NCI-H2107 treated with DMSO at 0.1 percent for 48 hours (cell line): ENCODE data around the gene CAMP.
A peak's percentile ranks its signal among the peaks of the same experiment; 100 is the strongest.
"Not testable (repeated sequence)": the region's sequence is repeated elsewhere in the genome, so short reads cannot be mapped to it uniquely, and the experiment has no call there.

Source experiments
- DNase-seq: peaks from one replicate; lab custom pipeline; 2025; ENCODE audit not compliant: unreplicated experiment; lab: John Stamatoyannopoulos, UW

Gene CAMP

GRCh38 chr3:48222616-48223513 lies at the start of gene CAMP:
CAMP (plus strand) TSS chr3:48223495; CDS start chr3:48223512, 17 bp downstream.
- no peak for DNase-seq

GRCh38 chr3:48178072-48178471 lies 45.2 kb upstream of the CAMP start:
- DNase-seq = no peak

- no peak for DNase-seq
Observed at GRCh38 chr3:48180021-48180420, 43.3 kb upstream of the CAMP start.

- DNase-seq = no peak
Observed at GRCh38 chr3:48180531-48181253, 42.6 kb upstream of the CAMP start.

GRCh38 chr3:48184299-48184698 lies 39.0 kb upstream of the CAMP start:
- DNase-seq = no peak

- no peak for DNase-seq
Observed at GRCh38 chr3:48185129-48185528, 38.2 kb upstream of the CAMP start.

GRCh38 chr3:48186631-48187300 lies 36.5 kb upstream of the CAMP start:
- no peak for DNase-seq

GRCh38 chr3:48187301-48187578 lies 36.1 kb upstream of the CAMP start:
- DNase-seq = no peak

GRCh38 chr3:48187579-48188265 lies 35.6 kb upstream of the CAMP start:
- no peak for DNase-seq

- DNase-seq = peak; percentile 93
Observed at GRCh38 chr3:48188266-48189201, 34.8 kb upstream of the CAMP start, which contains the start of gene CDC25A. CDC25A (minus strand) TSS chr3:48188417; CDS start chr3:48187947, 470 bp downstream.

- DNase-seq = no peak
Observed at GRCh38 chr3:48189321-48189720, 34.0 kb upstream of the CAMP start.

GRCh38 chr3:48190911-48191310 lies 32.4 kb upstream of the CAMP start:
- DNase-seq = no peak

- DNase-seq = peak; percentile 42
Observed at GRCh38 chr3:48194446-48195071, 28.7 kb upstream of the CAMP start.

- DNase-seq = no peak
Observed at GRCh38 chr3:48196611-48197010, 26.7 kb upstream of the CAMP start.

- no peak for DNase-seq
Observed at GRCh38 chr3:48199117-48199516, 24.2 kb upstream of the CAMP start.

- DNase-seq = no peak
Observed at GRCh38 chr3:48202632-48203031, 20.7 kb upstream of the CAMP start.

GRCh38 chr3:48208076-48208475 lies 15.2 kb upstream of the CAMP start:
- no peak for DNase-seq

- no peak for DNase-seq
Observed at GRCh38 chr3:48209445-48209844, 13.8 kb upstream of the CAMP start.

GRCh38 chr3:48210534-48210933 lies 12.8 kb upstream of the CAMP start:
- DNase-seq = not testable (repeated sequence)

- not testable (repeated sequence) for DNase-seq
Observed at GRCh38 chr3:48211776-48212175, 11.5 kb upstream of the CAMP start.
